Neutrophil (primary cell): ENCODE data around the gene HOXD4.
A peak's percentile ranks its signal among the peaks of the same experiment; 100 is the strongest.

Experiments used
- H3K27ac ChIP-seq: fragments of 200-600 bp; sonication (generic); 2 replicates; pipeline ENCODE4 v1.5.1; 2016; ENCODE audit warnings: mild to moderate bottlenecking, moderate library complexity
- H3K27me3 ChIP-seq: fragments of 200-600 bp; sonication (generic); 2 replicates; pipeline ENCODE4 v1.6.0; 2016; ENCODE audit warnings: mild to moderate bottlenecking
- H3K36me3 ChIP-seq: fragments of 200-600 bp; sonication (generic); 2 replicates; pipeline ENCODE4 v1.5.1; 2017
- H3K4me1 ChIP-seq, 2 experiments: fragments of 200-600 bp in 1 of 2; sonication (generic) in 1 of 2; 1 replicate in 1 of 2; 2 replicates in 1 of 2; pipeline versions ENCODE4 v1.5.1 to v1.6.1; 2013 to 2016; ENCODE audit warnings: low read depth in 1 of 2, low read length in 1 of 2, mild to moderate bottlenecking in 1 of 2, moderate library complexity in 1 of 2; ENCODE audit not compliant: control insufficient read depth in 1 of 2, insufficient read depth in 1 of 2
- H3K4me3 ChIP-seq, 2 experiments: fragments of 200-600 bp in 1 of 2; sonication (generic) in 1 of 2; 1 replicate in 1 of 2; 2 replicates in 1 of 2; pipeline ENCODE4 v1.5.1; 2013 to 2016; ENCODE audit warnings: low read depth in 1 of 2, low read length in 1 of 2, mild to moderate bottlenecking in 1 of 2, moderate library complexity in 1 of 2
- H3K9me3 ChIP-seq: fragments of 200-600 bp; sonication (generic); 2 replicates; pipeline ENCODE4 v1.5.1; 2016
- CTCF ChIP-seq: fragments of 200-600 bp; sonication (generic); IDR thresholded peaks from 2 replicates; pipeline ENCODE4 v1.5.1; 2016; ENCODE audit warnings: antibody characterized with exemption

Gene HOXD4

GRCh38 chr2:176187200-176187898 lies 36.0 kb downstream of the HOXD4 start:
- H3K4me1 ChIP-seq: peaks cover 24 to 28% of the 10 kb centered on the region in 2 experiments
- no peak overlapping the region for H3K27ac ChIP-seq
- H3K27me3 ChIP-seq: peaks cover 100% of the 10 kb centered on the region
- H3K36me3 ChIP-seq: no peaks in the 10 kb centered on the region
- TF ChIP-seq CTCF: no peak
- peak overlapping the region; percentile 21 to 54 for H3K4me3 ChIP-seq
- no peaks in the 10 kb centered on the region for H3K9me3 ChIP-seq

- Histone ChIP-seq H3K9me3 (no peaks in the 10 kb centered on the region), H3K36me3 (no peaks in the 10 kb centered on the region), H3K27me3 (peaks cover 100% of the 10 kb centered on the region), H3K27ac (no peak within 1 kb of the TSS), H3K4me3 (peak within 1 kb of the TSS; percentile 21 to 54), H3K4me1 (peaks cover 24 to 28% of the 10 kb centered on the region in 2 experiments)
- TF ChIP-seq CTCF: no peak
Measured at GRCh38 chr2:176187899-176188773, 36.8 kb downstream of the HOXD4 start, which contains the start of gene HOXD1. HOXD1 (plus strand) TSS chr2:176188668; CDS start chr2:176188802, 134 bp downstream.

GRCh38 chr2:176188774-176189680 lies 37.7 kb downstream of the HOXD4 start:
- no peak for TF ChIP-seq CTCF
- Histone ChIP-seq H3K9me3 (no peaks in the 10 kb centered on the region), H3K36me3 (no peaks in the 10 kb centered on the region), H3K4me3 (peak overlapping the region; percentile 21 to 54), H3K4me1 (peaks cover 24 to 28% of the 10 kb centered on the region in 2 experiments), H3K27me3 (peaks cover 100% of the 10 kb centered on the region), H3K27ac (no peak overlapping the region)

- peaks cover 100% of the 10 kb centered on the region for H3K27me3 ChIP-seq
- no peaks in the 10 kb centered on the region for H3K9me3 ChIP-seq
- peaks cover 24 to 28% of the 10 kb centered on the region in 2 experiments for H3K4me1 ChIP-seq
- TF ChIP-seq CTCF: no peak
- H3K27ac ChIP-seq: no peak overlapping the region
- H3K4me3 ChIP-seq: peak overlapping the region in 1 of 2 experiments; percentile 54
- no peaks in the 10 kb centered on the region for H3K36me3 ChIP-seq
Measured at GRCh38 chr2:176189681-176190641, 38.6 kb downstream of the HOXD4 start.
